NCI-H128 (cell line): ENCODE results near the gene PRX.
"Not testable (repeated sequence)": the region's sequence is repeated elsewhere in the genome, so short reads cannot be mapped to it uniquely, and the experiment has no call there.

Experiments used
- DNase-seq: peaks from one replicate; lab custom pipeline; 2025; ENCODE audit not compliant: unreplicated experiment; lab: John Stamatoyannopoulos, UW

The PRX gene

GRCh38 chr19:40418040-40418439 lies 4.9 kb upstream of the PRX start:
- no peak for DNase-seq

- no peak for DNase-seq
Observed at GRCh38 chr19:40417643-40417981, 4.4 kb upstream of the PRX start.

DNA sequence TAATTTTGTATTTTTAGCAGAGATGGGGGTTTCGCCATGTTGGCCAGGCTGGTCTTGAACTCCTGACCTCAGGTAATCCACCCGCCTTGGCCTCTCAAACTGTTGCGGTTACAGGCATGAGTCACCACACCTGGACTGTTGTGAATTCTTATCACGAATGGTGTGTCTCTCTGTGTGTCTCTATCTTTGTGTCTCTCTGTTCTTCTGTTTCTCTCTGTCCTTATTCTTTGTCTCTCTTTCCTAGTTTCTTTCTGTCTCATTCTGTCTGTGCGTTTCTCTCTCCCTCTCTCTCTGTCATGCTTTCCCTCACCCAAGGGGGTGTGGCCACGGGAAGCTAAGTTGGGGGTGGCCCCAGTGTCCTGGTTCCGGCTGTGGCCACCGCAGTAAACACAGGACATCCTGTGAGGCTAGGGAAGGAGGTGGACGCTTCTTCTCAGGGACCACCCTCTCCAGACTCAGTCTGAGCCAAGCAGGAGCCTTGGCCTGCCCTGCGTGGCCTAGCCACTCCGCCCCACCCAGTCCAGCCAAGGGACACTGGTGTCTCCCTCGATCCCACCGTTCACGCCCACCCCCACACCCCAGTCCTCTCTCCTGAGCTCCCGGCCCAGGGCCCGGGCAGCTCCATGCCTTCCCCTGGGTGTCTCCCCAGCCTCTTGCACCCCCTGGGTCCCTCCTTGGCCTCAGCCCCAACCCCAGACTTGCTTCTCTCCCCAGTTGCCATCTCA lies 3.9 kb upstream of the PRX start:
- no peak for DNase-seq

- no peak for DNase-seq
Observed at GRCh38 chr19:40415768-40416167, 2.6 kb upstream of the PRX start.

GRCh38 chr19:40414542-40415535 lies 1.7 kb upstream of the PRX start:
- DNase-seq: no peak

DNA sequence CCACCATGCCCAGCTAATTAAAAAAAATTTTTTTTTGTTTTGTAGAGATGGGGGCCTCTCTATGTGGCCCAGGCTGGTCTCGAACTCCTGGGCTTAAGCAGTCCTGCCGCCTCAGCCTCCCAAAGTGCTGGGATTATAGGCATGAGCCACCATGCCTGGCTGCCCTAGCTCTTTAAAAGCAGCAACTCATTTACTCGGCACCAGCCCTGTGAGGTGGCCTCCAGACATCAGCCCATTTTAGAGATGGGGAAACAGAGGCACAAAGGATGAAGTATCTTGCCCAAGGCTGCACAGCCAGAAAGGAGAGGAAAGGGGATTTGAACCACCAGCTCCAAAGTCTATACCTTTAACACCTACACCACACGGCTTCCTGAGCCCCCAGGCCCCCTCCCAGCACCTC lies 312 bp downstream of the PRX start:
- no peak for DNase-seq

DNA sequence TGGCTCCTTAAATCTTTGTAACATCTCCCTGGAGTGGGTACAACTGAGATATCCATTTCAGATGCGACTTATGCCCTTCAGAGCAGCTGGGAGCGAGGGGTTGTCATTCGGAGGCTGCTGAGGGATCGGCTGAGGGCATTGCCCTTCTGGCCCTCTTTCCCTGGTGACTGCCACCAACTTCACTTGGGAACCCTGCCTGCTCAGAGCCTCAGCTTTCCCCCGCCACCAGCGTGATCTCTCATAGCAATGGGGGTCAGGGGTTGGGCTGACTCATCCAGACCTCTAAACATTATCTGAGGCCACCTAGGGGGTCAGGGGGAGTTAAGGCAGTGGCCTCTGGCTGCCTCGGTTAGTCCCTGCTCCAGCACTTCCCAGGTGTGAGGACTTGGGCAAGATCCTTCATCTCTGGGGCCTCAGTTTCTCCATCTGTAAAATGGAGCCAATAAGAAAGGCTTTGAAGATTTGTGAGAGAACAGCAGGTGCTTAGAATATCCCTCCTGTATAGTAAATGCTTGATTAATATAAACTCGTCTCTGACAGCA lies 1.1 kb downstream of the PRX start:
- DNase-seq: no peak

- DNase-seq: no peak
Observed at GRCh38 chr19:40411125-40411842, 1.9 kb downstream of the PRX start.

GRCh38 chr19:40410030-40410389 lies 3.2 kb downstream of the PRX start:
- DNase-seq: no peak

DNA sequence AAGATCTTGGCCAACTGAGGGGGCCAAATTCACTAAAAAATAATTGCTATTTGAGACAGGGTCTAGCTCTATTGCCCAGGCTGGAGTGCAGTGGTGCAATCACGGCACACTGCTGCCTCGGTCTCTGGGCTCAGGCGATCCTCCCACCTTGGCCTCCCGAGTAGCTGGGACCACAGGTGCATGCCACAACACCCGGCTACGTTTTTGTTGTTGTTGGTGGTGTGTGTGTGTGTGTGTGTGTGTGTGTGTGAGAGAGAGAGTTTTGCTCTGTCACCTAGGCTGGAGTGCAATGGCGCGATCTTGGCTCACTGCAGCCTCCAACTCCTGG lies 4.6 kb downstream of the PRX start:
- not testable (repeated sequence) for DNase-seq

GRCh38 chr19:40407714-40408597 lies 5.2 kb downstream of the PRX start:
- DNase-seq: no peak

DNA sequence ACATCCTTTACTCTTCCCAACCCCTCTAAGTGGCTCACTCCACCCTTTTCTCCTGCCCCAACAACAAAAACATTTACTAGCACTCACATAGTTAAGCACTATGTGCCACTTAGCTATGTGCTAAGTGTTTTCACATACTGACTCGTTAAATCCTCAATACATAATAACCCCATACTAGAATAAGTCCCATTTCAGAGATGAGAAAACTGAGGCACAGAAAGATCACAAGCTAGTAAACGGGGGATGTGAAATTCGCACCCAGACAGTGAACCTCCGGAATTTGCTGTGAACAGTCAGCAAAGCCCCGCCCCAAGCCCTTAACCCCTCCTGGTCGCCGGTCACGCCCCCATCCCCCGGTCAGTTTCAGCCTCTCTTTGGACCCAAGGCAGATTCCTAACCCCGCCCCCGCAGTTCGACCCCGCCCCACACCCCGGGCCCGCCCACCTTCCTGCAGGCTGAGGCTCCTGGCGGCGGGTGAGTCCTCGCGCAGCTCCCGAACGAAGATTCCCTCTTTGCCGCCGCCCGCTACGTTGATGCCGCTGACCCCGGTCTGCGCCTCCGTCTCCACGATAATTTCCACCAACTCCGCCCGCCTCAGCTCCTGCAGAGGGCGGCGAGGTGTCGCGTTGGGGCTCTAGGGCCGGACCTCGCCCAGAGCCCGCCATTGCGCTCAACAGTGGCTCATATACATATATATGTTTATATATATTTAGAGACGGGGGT lies 9.8 kb downstream of the PRX start:
- peak; percentile 2 for DNase-seq

- no peak for DNase-seq
Observed at GRCh38 chr19:40400559-40400958, 12.6 kb downstream of the PRX start.

DNA sequence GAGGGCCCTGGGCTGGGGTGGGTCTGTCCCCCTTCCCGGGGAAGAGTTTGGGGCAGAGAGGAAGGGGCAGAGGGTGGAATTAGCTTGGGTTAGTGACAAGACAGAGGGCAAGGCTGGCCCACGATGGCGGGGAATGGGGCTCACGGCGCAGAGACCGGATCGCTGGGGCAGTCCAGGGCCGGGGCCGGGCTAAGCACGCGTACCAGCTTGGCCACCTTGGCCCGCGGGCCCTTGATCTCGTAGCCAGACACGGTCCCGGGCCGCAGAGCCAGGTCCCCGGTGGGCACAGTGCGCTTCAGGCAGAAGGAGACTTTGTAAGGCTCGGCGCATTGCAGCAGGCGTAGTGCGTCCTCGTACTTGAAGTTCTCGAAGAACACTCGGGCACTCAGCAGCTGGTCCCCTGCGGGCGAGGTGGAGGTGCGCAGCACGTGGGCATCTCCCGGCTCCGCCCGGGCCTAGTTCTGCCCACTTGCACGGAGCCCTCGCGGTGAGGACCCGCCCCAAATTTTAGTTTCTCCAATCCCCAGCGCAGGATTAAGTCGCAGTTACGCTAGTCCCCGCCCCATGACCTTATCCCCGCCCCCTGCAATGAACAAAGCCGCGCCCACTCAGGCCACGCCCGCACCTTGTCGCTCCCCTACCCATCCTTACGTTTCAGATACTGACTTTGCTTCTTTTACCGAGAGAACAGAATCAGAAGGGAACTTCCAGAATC lies 14.6 kb downstream of the PRX start:
- DNase-seq: no peak

GRCh38 chr19:40397568-40397906 lies 15.6 kb downstream of the PRX start:
- no peak for DNase-seq

- no peak for DNase-seq
Observed at GRCh38 chr19:40396886-40397567, 16.2 kb downstream of the PRX start.

GRCh38 chr19:40395956-40396355 lies 17.2 kb downstream of the PRX start:
- DNase-seq: no peak

DNA sequence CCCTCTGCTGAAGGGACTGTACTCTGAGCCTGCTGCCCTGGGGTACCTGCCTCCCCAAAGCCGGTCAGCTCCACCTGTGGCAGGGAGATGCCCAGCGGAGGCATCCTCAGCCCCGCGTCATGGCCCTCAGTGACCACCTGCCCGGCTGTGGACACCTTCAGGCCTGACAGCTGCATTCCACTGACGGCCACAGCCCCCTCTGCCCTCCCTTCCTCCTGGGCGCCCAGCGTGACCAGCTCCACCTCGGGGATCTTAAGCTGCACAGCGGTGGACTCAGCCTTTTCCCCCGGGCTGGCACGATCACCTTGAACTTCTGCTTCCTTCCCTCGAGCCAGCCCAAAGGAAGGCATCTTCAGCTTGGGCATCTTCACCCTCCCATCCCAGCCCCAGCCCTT lies 18.4 kb downstream of the PRX start:
- DNase-seq: no peak
